ENCODE results near the gene PTPRC.

PTPRC gene

GRCh38 chr1:198671136-198671535 lies 32.3 kb downstream of the PTPRC start:
- no peak for DNase-seq (ENCODE audit: extremely low read depth in 1 of 2, low read depth in 1 of 2)

- DNase-seq (ENCODE audit: extremely low read depth in 1 of 2, low read depth in 1 of 2), result no peak
These were observed 33.3 kb downstream of the PTPRC start for GRCh38 chr1:198672124-198672523.

DNA sequence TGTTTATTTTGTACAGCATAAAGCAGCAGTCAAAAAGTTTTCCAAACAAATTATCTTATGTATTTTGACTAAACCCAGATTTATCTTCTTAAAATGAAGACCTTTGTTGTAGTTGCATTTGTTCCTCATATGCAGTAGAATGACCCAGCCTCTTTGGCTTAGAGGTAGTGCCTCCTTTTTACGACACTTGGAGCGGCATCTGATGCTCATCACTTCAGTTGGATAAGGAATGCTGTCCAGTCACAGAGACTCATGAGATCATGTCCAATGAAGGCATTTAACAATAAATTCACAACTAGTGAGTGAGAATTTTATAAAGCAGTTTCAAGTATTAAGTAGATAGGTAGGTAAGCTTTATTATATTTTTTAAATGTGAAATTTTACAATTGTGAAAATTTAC lies 35.2 kb downstream of the PTPRC start:
- no peak for DNase-seq (ENCODE audit: extremely low read depth in 1 of 2, low read depth in 1 of 2)

DNA sequence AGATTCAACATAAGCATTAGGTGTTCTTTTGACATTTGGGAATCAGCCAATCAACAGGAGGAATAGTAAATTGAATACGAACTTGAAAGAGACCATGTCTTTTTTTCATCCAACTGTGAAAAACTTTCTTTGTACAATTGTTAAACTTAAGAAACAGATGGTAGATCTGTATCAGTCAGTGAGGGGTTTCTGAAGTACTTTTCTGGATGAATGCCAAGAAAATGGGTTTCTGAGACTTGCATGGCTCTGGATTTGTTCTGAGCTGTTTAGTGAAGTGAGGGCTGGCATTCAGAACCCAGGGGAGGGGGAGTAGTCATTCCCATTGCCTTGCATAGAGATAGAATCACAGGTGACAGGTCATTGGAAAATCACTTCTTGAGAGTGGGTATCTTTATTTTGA lies 37.4 kb downstream of the PTPRC start:
- DNase-seq (ENCODE audit: extremely low read depth in 1 of 2, low read depth in 1 of 2), result no peak

DNA sequence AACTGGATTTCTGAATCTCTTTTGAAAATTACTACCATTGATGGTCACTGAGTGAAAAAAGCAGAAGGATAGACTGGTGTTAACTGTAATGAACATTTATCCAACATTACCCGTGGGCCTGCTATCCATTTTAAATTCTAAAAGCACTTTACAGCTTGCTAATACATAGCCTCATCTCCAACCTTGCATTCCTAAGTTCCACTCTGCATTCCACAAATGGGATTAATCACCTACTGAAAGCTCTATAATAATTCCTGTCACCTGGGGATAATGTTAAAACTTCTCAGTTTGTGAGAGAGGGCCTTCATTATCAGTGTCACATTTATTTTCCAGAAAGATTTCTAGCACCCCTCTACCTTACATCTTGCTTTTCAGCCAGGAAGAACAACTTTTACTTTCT lies 38.2 kb downstream of the PTPRC start:
- DNase-seq (ENCODE audit: extremely low read depth in 1 of 2, low read depth in 1 of 2), result no peak

- DNase-seq (ENCODE audit: extremely low read depth in 1 of 2, low read depth in 1 of 2), result no peak
These were observed 39.0 kb downstream of the PTPRC start for GRCh38 chr1:198677871-198678270.

DNA sequence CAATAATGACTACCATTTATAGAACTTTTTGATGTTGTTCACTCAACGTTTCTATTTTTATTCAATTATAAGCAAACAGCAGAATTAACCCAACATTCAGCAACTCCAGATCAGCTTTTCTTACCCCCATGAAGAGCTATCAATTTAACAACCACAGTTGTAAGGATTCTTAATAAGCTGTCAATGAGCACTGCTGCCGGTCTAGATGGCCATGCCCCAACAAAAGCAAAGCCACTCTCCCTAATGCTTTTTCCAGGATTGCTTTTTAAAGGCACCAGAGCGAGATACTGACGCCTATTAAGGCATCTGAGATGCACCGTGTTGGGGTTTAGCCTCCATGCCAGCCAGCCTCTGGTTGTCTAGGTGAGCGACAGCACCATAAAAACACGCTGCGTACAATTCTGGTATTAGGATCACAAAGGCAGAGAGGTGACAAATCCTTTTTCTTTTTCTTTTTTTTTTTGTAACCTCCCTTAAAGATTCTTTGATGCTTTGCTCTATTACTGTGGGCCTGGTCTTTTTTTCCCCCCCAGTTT lies 39.5 kb downstream of the PTPRC start:
- DNase-seq (ENCODE audit: extremely low read depth in 1 of 2, low read depth in 1 of 2), result no peak

GRCh38 chr1:198678901-198679329 lies 40.1 kb downstream of the PTPRC start:
- no peak for DNase-seq (ENCODE audit: extremely low read depth in 1 of 2, low read depth in 1 of 2)

DNA sequence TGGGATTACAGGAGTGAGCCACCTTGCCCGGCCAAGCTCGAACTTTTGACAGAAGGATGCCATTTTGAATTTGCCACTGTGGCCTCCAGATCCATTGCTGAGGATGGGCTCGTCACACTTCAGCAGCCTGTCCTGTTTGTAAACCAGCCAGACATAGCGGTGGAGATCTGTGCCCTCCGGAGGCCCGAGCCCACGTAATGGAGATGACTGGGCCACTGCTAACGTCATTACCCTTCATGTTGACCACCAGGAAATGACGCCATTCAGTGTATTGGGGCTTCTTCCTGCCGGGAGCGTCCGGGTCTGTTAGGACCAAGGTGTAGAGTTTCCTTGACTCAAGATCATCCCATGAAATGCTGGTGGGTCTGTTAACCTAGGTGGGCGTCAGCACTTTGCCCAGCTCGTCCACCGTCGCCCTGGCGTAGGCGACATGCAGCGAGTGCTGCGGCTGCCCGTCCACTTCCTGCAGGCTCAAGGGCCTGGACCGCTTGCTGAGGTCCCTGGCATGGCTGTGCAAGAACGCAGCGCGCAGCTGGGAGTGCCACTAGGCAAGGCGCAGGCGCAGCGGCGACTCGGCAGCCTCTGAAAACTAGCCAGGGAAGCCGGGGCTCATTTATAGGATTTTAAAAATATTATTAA lies 40.8 kb downstream of the PTPRC start:
- DNase-seq (ENCODE audit: extremely low read depth in 1 of 2, low read depth in 1 of 2), result no peak

DNA sequence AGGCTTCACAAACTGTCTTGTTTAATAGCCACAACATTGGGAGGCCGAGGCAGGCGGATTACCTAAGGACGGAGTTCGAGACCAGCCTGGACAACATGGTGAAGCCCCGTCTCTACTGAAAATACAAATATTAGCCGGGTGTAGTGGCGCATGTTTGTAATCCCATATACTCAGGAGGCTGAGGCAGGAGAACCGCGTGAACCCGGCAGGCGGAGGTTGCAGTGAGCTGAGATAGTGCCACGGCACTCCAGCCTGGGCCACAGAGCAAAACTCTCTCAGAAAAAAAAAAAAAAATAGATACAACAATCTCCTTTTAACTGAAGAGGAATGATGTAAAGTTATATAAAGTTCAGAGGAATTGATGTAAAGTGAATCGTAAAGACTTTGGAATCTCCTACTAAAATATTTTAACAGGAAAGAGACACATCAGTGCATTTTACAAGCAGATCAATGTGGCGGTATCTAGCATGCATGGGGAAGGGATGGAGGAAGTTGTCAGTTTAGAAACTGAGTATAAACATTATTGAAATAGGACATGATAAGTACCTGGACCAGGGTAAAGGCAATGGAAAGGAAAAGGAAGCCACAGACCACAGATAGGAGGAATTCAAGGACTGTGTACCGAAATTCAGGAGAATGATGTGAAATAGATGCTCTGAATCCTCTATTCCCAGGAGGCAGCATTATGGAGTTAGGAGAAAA lies 41.5 kb downstream of the PTPRC start:
- DNase-seq (ENCODE audit: extremely low read depth in 1 of 2, low read depth in 1 of 2), result no peak

GRCh38 chr1:198681252-198681651 lies 42.4 kb downstream of the PTPRC start:
- no peak for DNase-seq (ENCODE audit: extremely low read depth in 1 of 2, low read depth in 1 of 2)

DNA sequence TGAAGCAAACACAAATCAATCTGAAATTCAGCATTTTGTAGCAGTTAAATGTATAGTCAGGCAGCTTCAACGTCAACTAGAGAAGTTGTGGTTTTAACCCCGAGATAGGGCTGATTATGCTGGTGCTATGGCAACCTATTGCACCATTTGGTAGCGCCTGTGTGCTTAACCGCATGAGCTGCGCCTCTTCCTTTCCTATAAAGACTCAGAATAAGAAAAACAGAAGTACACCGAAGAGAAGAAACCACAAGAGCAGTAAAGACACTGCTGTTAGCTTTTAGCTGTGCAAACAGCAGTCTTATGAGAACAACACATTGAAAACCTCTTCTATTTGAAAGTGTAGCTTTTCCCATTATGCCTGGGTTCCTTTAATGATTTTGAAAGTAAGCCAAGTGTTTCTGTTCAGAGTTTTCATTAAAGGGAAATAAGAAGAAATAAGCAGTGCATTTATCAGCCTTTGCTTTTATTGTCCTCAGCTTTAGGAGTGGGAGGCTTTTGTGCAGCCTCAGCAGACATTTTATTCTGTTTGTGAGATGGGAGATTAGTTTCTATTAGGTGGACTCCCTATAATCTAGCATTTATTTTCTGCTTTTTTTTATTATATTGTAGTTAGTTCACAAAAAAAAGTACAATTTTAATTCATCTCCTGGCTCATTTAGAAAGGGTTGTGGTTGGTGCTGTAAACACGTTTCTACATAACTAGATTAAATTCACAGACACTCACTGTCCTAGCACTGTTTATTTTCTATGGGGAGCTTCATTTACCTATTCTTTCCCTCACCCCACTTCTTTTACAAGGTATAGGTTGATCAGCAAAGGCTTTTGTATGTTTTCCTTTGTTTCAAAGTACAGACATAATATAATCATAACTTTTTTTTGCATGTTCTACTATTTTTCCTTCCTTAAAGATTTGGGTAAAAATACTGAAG lies 43.3 kb downstream of the PTPRC start:
- peak; percentile 45 to 84 for DNase-seq (ENCODE audit: extremely low read depth in 1 of 2, low read depth in 1 of 2)

GRCh38 chr1:198682850-198683249 lies 44.0 kb downstream of the PTPRC start:
- DNase-seq (ENCODE audit: extremely low read depth in 1 of 2, low read depth in 1 of 2), result no peak

DNA sequence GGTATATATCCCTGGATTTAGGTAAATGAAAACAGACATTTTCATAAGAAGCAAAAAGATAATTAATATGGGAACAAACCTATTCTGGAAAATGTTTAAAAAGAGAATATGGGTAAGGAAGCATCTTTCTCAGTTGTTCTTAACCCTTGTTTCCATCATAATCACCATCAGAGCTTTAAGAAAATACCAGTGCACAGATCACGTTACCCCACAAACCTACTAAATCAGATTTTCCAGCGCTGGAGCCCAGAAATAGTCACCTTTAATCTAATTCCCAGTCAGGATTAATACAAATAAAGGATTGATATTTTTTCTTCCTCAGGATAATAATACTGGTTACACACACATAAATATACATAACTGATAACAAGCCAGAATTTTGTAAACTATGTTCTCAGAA lies 44.6 kb downstream of the PTPRC start:
- DNase-seq (ENCODE audit: extremely low read depth in 1 of 2, low read depth in 1 of 2), result no peak

DNA sequence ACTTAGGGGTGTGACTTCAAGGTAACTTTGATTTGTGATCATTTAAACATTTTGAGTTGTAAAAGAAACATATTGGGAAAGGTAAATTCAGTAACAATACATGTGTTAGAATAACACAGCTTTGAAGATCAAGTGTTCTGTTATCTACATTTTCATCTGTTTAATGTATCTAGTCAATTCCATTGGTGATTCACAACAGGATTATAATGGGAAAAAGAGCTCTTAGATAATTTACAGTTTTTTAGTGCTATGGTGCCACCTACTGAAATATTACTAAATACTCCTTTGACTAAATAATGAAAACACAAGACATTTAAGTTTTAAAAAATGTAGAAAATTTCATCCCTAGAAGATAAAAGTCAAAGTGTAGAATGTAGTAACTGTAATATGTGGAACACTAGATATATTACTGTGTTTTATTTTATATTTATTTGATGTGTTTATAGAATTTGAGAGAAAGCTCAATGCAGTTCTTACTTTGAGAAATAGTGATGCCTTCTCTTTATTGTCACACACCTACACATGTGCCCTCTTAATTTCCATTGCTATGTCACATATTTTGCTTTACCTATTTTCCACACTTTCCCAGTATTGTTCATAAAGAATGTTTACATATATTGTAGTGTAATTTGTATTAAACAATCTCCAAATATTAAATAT lies 47.4 kb downstream of the PTPRC start:
- no peak for DNase-seq (ENCODE audit: extremely low read depth in 1 of 2, low read depth in 1 of 2)

DNA sequence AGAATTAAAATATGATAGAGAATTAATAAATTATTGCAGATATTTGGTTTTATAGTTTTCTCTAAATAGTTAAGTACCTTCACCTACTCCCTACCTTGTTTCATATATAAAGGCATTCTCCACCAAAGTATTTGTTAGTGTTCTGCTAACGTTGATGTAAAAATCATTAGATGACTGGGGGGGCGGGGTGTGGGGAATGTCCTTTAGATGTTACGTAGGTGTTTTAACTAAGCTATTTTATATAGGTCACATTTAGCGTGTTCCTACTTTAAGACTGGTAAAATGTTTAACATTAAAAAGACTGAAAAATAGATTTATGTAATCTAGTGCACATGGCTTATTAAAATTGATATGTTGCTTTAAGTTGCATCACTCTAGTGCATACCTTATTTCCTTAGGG lies 48.6 kb downstream of the PTPRC start:
- no peak for DNase-seq (ENCODE audit: extremely low read depth in 1 of 2, low read depth in 1 of 2)

- DNase-seq (ENCODE audit: extremely low read depth in 1 of 2, low read depth in 1 of 2), result no peak
These were observed 52.2 kb downstream of the PTPRC start for GRCh38 chr1:198691063-198691462.

GRCh38 chr1:198693321-198693720 lies 54.5 kb downstream of the PTPRC start:
- DNase-seq (ENCODE audit: extremely low read depth in 1 of 2, low read depth in 1 of 2), result no peak

- no peak for DNase-seq (ENCODE audit: extremely low read depth in 1 of 2, low read depth in 1 of 2)
These were observed 55.7 kb downstream of the PTPRC start for GRCh38 chr1:198694542-198694941.

GRCh38 chr1:198696211-198696610 lies 57.4 kb downstream of the PTPRC start:
- DNase-seq (ENCODE audit: extremely low read depth in 1 of 2, low read depth in 1 of 2), result no peak
